ENCODE measurements around the gene ITGB3.

GRCh38 chr17:47230864-47231263, 22.8 kb upstream of the ITGB3 start:
- TF ChIP-seq CTCF (IDR thresholded peaks at IDR 0.05; ENCODE audit: insufficient read depth, low read length, poor library complexity, severe bottlenecking), result no peak
- TF ChIP-seq EZH2phosphoT487 (conservative IDR thresholded peaks at IDR 0.05; ENCODE audit: low read length), result no peak

Measured in SU-DHL-6 (cell line).